BE2C (cell line): ENCODE results near the gene SAYSD1.

Experiments
- DNase-seq: peaks from one replicate; pipeline ENCODE4 v3.0.0-alpha.2; 2020
- H3K27me3 ChIP-seq: fragments of 250-450 bp; sonication (Bioruptor Pico); 2 replicates; pipeline ENCODE4 v1.5.1; 2020; ENCODE audit warnings: mild to moderate bottlenecking
- H3K36me3 ChIP-seq: fragments of 250-450 bp; sonication (Bioruptor Pico); 2 replicates; pipeline ENCODE4 v1.5.1; 2020; ENCODE audit warnings: mild to moderate bottlenecking
- H3K4me1 ChIP-seq: fragments of 250-450 bp; sonication (Bioruptor Pico); 2 replicates; pipeline ENCODE4 v1.5.1; 2020
- H3K4me3 ChIP-seq: 2 replicates; pipeline ENCODE4 v1.5.1; 2011; ENCODE audit warnings: low read depth, low read length
- H3K9me3 ChIP-seq: fragments of 250-450 bp; sonication (Bioruptor Pico); 2 replicates; pipeline ENCODE4 v1.5.1; 2020
- TF ChIP-seq, protein P1 (sequence below): IDR thresholded peaks from 2 replicates; pipeline ENCODE4 v1.5.1; 2012; ENCODE audit warnings: mild to moderate bottlenecking, low read depth, low read length

SAYSD1 gene

GRCh38 chr6:39102821-39103136 is 12.2 kb downstream of the SAYSD1 start:
- H3K4me3 ChIP-seq, result no peak overlapping the region
- no peaks in the 10 kb centered on the region for H3K36me3 ChIP-seq
- H3K4me1 ChIP-seq, result no peaks in the 10 kb centered on the region
- no peaks in the 10 kb centered on the region for H3K27me3 ChIP-seq
- DNase-seq, result no peak
- no peaks in the 10 kb centered on the region for H3K9me3 ChIP-seq
- TF ChIP-seq, protein P1, sequence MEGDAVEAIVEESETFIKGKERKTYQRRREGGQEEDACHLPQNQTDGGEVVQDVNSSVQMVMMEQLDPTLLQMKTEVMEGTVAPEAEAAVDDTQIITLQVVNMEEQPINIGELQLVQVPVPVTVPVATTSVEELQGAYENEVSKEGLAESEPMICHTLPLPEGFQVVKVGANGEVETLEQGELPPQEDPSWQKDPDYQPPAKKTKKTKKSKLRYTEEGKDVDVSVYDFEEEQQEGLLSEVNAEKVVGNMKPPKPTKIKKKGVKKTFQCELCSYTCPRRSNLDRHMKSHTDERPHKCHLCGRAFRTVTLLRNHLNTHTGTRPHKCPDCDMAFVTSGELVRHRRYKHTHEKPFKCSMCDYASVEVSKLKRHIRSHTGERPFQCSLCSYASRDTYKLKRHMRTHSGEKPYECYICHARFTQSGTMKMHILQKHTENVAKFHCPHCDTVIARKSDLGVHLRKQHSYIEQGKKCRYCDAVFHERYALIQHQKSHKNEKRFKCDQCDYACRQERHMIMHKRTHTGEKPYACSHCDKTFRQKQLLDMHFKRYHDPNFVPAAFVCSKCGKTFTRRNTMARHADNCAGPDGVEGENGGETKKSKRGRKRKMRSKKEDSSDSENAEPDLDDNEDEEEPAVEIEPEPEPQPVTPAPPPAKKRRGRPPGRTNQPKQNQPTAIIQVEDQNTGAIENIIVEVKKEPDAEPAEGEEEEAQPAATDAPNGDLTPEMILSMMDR, result no peak

- TF ChIP-seq, protein P1, result no peak
- no peaks in the 10 kb centered on the region for H3K27me3 ChIP-seq
- no peaks in the 10 kb centered on the region for H3K36me3 ChIP-seq
- no peak for DNase-seq
- H3K4me3 ChIP-seq, result no peak overlapping the region
- no peaks in the 10 kb centered on the region for H3K4me1 ChIP-seq
- no peaks in the 10 kb centered on the region for H3K9me3 ChIP-seq
Observed at GRCh38 chr6:39102071-39102820, 12.7 kb downstream of the SAYSD1 start.

DNA sequence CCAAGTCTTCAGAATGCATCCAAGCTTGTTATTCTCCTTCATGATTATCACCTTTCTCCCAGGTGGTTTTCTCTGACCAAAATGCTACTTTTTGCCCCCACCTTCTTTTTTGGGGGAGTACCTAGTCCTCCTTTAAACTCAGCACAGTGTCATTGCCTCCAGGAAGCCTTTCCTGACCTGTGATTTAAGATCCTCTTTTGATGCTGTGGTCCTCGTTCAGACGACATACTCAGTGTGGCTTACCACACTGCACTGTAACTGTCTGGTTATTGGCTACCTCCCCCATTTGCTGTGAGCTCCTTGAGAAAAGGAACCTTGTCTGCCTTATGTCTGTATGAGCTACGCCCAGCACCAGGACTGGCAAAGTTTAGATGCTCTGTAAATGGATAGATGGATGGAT is 14.6 kb downstream of the SAYSD1 start:
- Histone ChIP-seq H3K36me3 (no peaks in the 10 kb centered on the region), H3K27me3 (no peaks in the 10 kb centered on the region), H3K4me1 (no peaks in the 10 kb centered on the region), H3K4me3 (no peak overlapping the region), H3K9me3 (no peaks in the 10 kb centered on the region)
- no peak for DNase-seq
- TF ChIP-seq, protein P1, result no peak

DNA sequence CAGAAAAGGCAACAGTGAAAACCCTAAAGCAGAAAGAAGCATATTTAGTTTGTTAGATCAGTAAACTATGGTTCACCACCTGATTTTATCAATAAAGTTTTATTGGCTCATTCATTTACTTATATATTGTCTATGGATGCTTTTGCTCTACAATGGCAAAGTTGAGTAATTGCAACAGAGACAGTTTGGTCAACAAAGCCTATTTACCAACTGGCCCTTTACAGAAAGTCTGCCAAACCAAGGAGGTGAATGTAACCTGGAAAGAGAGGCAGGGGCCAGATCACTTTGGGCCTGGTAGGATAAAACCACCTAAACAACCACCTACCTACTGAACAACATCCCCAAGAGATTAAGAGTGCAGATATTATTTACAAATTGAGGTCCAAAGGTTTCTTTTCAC is 19.4 kb downstream of the SAYSD1 start:
- no peaks in the 10 kb centered on the region for H3K4me1 ChIP-seq
- no peaks in the 10 kb centered on the region; the same call in 1 of the 2 replicates for H3K27me3 ChIP-seq
- no peak overlapping the region for H3K4me3 ChIP-seq
- no peaks in the 10 kb centered on the region for H3K9me3 ChIP-seq
- TF ChIP-seq, protein P1, result no peak
- DNase-seq, result no peak
- no peaks in the 10 kb centered on the region for H3K36me3 ChIP-seq

GRCh38 chr6:39093149-39093708 is 21.8 kb downstream of the SAYSD1 start:
- H3K27me3 ChIP-seq, result no peaks in the 10 kb centered on the region; the same call in 1 of the 2 replicates
- DNase-seq, result no peak
- no peak overlapping the region for H3K4me3 ChIP-seq
- no peaks in the 10 kb centered on the region for H3K4me1 ChIP-seq
- TF ChIP-seq, protein P1, result no peak
- H3K36me3 ChIP-seq, result no peaks in the 10 kb centered on the region
- no peaks in the 10 kb centered on the region for H3K9me3 ChIP-seq

- no peak overlapping the region for H3K4me3 ChIP-seq
- H3K4me1 ChIP-seq, result no peaks in the 10 kb centered on the region
- TF ChIP-seq, protein P1, result peak; percentile 16; the same call in 1 of the 2 replicates
- H3K36me3 ChIP-seq, result no peaks in the 10 kb centered on the region
- H3K27me3 ChIP-seq, result peaks cover 3% of the 10 kb centered on the region; the same call in 1 of the 2 replicates
- no peak for DNase-seq
- H3K9me3 ChIP-seq, result no peaks in the 10 kb centered on the region
Observed at GRCh38 chr6:39092124-39092523, 22.9 kb downstream of the SAYSD1 start.
